Measurements from ENCODE around the gene UTF1.
A peak's percentile ranks its signal among the peaks of the same experiment; 100 is the strongest.

DNA sequence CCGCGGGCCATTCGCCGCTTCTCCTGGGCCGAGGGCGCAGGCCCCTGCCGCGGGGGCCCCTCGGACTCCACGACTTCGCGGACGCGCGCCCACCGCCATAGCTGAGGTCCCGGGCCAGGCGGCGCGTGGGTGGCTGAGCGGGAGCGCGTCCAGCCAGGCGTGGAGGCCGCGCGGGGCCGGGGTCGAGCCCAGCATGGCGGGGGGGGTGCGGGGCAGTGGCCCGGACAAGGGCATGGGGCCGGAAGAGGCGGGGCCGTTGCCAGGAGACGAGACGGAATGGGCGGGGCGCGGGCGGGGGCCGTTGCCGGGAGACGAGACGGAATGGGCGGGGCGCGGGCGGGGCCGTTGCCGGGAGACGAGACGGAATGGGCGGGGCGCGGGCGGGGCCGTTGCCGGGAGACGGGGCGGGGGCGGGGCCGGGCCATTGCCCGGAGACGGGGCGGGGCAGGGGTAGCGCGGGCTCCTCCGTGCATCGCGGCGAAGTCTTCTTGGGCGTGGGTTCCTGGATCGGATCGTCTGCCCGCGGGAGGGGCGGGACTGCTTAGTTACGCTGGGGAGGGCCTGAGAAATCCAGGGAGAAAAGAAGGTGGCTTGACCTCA is 31.8 kb downstream of the UTF1 start:
- TF ChIP-seq POLR2A (IDR thresholded peaks at IDR 0.05) (peak in 1 of 2 donors; percentile 28), CTCF (IDR thresholded peaks at IDR 0.05) (no peak)

All from vagina (tissue), 2 donors.